ENCODE measurements around the gene NEK1.

Gene NEK1

GRCh38 chr4:169414913-169415312 is 197.5 kb downstream of the NEK1 start:
- H3K4me3 ChIP-seq (ENCODE audit: low read depth, low read length), result no peak overlapping the region
- DNase-seq (ENCODE audit: low read depth, low spot score), result no peak
- in situ Hi-C loops (cut with HindIII; ENCODE audit: low sequenced_read_pairs), result no loop called here
- no peak for TF ChIP-seq CTCF (IDR thresholded peaks at IDR 0.05; ENCODE audit: low read depth, low read length)

GRCh38 chr4:169412046-169412445 is 200.3 kb downstream of the NEK1 start:
- TF ChIP-seq CTCF (IDR thresholded peaks at IDR 0.05; ENCODE audit: low read depth, low read length), result no peak
- DNase-seq (ENCODE audit: low read depth, low spot score), result no peak
- H3K4me3 ChIP-seq (ENCODE audit: low read depth, low read length), result no peak overlapping the region
- in situ Hi-C loops (cut with HindIII; ENCODE audit: low sequenced_read_pairs), result no loop called here

GRCh38 chr4:169410839-169411770 is 201.3 kb downstream of the NEK1 start:
- TF ChIP-seq CTCF (IDR thresholded peaks at IDR 0.05; ENCODE audit: low read depth, low read length), result no peak
- peak; percentile 79 for DNase-seq (ENCODE audit: low read depth, low spot score)
- no peak overlapping the region for H3K4me3 ChIP-seq (ENCODE audit: low read depth, low read length)
- in situ Hi-C loops (cut with HindIII; ENCODE audit: low sequenced_read_pairs), result no loop called here

- TF ChIP-seq CTCF (IDR thresholded peaks at IDR 0.05; ENCODE audit: low read depth, low read length), result no peak
- no peak for DNase-seq (ENCODE audit: low read depth, low spot score)
- no peak overlapping the region for H3K4me3 ChIP-seq (ENCODE audit: low read depth, low read length)
- in situ Hi-C loops (cut with HindIII; ENCODE audit: low sequenced_read_pairs), result no loop called here
Measured at GRCh38 chr4:169407217-169407845, 205.1 kb downstream of the NEK1 start.

GRCh38 chr4:169404960-169405359 is 207.4 kb downstream of the NEK1 start:
- no peak for DNase-seq (ENCODE audit: low read depth, low spot score)
- H3K4me3 ChIP-seq (ENCODE audit: low read depth, low read length), result no peak overlapping the region
- in situ Hi-C loops (cut with HindIII; ENCODE audit: low sequenced_read_pairs), result no loop called here
- TF ChIP-seq CTCF (IDR thresholded peaks at IDR 0.05; ENCODE audit: low read depth, low read length), result no peak

- TF ChIP-seq CTCF (IDR thresholded peaks at IDR 0.05; ENCODE audit: low read depth, low read length), result no peak
- in situ Hi-C loops (cut with HindIII; ENCODE audit: low sequenced_read_pairs), result no loop called here
Measured at GRCh38 chr4:169400832-169401231, 211.6 kb downstream of the NEK1 start.

More at GRCh38 chr4:169400832-169401231, 211.6 kb downstream of the NEK1 start:
- no peak overlapping the region for H3K4me3 ChIP-seq (ENCODE audit: low read depth, low read length)
- no peak for DNase-seq (ENCODE audit: low read depth, low spot score)

All from astrocyte of the spinal cord (primary cell).